Measurements from ENCODE around the gene ATF5.

ATF5 gene

DNA sequence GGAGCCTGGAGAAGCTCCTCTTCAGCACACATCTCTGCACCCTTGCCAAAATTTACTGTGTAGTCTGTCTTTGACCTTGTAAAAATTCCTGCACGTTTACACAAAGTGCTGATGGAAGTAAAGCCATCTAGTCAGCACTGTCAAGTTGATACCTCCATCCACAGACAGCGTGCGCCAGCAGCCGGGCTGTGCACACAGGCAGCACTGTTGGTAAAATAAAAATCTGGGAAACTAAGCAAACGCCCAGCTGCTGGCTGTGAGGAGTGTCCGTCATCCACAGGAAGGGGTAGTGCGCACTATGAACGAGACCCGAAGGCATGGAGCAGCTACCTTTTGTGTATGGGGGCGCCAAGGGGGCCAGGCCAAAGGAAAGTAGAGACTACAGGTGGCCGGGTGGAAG is 49.3 kb downstream of the ATF5 start:
- Mint-ChIP-seq H3K4me3 (no peak overlapping the region), H3K4me1 (ENCODE audit: low read depth) (no peaks in the 10 kb centered on the region), H3K36me3 (ENCODE audit: low read depth) (peaks cover 67% of the 10 kb centered on the region), H3K27ac (no peak overlapping the region), H3K9me3 (no peaks in the 10 kb centered on the region), H3K27me3 (no peaks in the 10 kb centered on the region)
- DNase-seq = no peak

DNA sequence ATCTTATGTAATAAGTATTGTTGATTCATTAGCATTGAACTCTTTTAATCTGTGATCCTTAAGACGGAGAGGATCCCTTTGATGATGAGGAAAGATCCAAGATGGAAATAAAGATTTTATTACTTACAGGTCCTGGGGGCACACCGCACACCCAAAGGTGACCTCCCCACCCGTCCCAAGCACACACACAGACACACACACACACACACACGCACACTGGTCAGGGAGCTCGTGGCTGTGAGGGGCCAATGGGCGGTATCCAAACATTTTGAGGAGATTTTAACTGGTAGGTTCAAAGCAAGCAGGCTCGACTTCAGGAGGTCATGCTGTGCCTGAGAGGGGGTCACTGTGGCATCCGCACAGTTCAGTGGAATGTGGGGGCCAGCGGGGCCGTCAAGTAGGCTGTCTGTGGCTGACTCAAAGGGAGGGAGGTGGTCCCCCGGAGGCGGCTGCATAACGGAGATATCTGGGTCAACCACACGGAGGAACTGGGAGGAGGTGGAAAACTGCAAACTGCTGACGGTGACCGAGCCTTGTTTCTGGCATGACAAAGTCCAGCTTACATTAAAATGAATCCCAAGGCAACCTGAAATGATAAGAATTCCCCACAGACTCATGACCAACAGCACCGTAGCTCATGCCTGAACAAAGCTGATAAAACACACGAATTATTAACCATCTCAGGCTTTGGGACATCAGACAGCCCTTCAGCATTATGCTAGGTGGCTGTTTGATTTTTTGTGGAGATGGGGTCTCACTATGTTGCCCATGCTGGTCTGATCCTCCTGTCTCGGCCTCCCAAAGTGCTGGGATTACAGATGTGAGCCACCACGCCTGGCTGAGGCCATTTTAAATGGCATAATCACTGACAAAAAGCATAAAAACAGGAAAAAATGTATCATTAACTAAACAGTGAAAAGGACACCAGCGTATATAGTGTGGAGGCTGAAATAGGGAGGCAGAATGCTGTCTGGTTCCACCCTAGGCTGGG is 52.9 kb downstream of the ATF5 start:
- no peak overlapping the region for H3K27ac Mint-ChIP-seq
- no peaks in the 10 kb centered on the region for H3K27me3 Mint-ChIP-seq
- H3K4me1 Mint-ChIP-seq (ENCODE audit: low read depth) = peaks cover 5% of the 10 kb centered on the region

More for the DNA sequence above, 52.9 kb downstream of the ATF5 start:
- DNase-seq = no peak
- H3K36me3 Mint-ChIP-seq (ENCODE audit: low read depth) = peaks cover 77% of the 10 kb centered on the region
- H3K4me3 Mint-ChIP-seq = no peak overlapping the region
- no peaks in the 10 kb centered on the region for H3K9me3 Mint-ChIP-seq

Measured in activated T-cell treated with anti-CD3 and anti-CD28 coated beads, Interleukin-2, amount 50 U/mL, for 24 hours (primary cell).